ENCODE results near the gene GHITM.

Gene GHITM

GRCh38 chr10:84172467-84173356 lies 33.4 kb downstream of the GHITM start:
- no peak for TF ChIP-seq CTCF (conservative IDR thresholded peaks at IDR 0.05; ENCODE audit: low read depth, low read length)
- H3K4me3 ChIP-seq (ENCODE audit: low read depth, low read length) = no peak overlapping the region
- no peak for DNase-seq (ENCODE audit: low read depth)

GRCh38 chr10:84173501-84173929 lies 34.2 kb downstream of the GHITM start, which contains the start of gene GPR15LG:
TSS of gene GPR15LG (plus strand) at chr10:84173801. CDS start at chr10:84173852, 51 bp downstream.
- TF ChIP-seq CTCF (conservative IDR thresholded peaks at IDR 0.05; ENCODE audit: low read depth, low read length) = no peak
- no peak within 1 kb of the TSS for H3K4me3 ChIP-seq (ENCODE audit: low read depth, low read length)
- DNase-seq (ENCODE audit: low read depth) = no peak

- no peak overlapping the region for H3K4me3 ChIP-seq (ENCODE audit: low read depth, low read length)
- no peak for TF ChIP-seq CTCF (conservative IDR thresholded peaks at IDR 0.05; ENCODE audit: low read depth, low read length)
- no peak for DNase-seq (ENCODE audit: low read depth)
Measured at GRCh38 chr10:84175436-84175835, 36.1 kb downstream of the GHITM start.

GRCh38 chr10:84176351-84176750 lies 37.0 kb downstream of the GHITM start:
- TF ChIP-seq CTCF (conservative IDR thresholded peaks at IDR 0.05; ENCODE audit: low read depth, low read length) = no peak
- H3K4me3 ChIP-seq (ENCODE audit: low read depth, low read length) = no peak overlapping the region
- no peak for DNase-seq (ENCODE audit: low read depth)

GRCh38 chr10:84176836-84177474 lies 37.6 kb downstream of the GHITM start:
- DNase-seq (ENCODE audit: low read depth) = no peak
- no peak overlapping the region for H3K4me3 ChIP-seq (ENCODE audit: low read depth, low read length)
- TF ChIP-seq CTCF (conservative IDR thresholded peaks at IDR 0.05; ENCODE audit: low read depth, low read length) = no peak

GRCh38 chr10:84177541-84178141 lies 38.3 kb downstream of the GHITM start:
- no peak overlapping the region for H3K4me3 ChIP-seq (ENCODE audit: low read depth, low read length)
- TF ChIP-seq CTCF (conservative IDR thresholded peaks at IDR 0.05; ENCODE audit: low read depth, low read length) = no peak
- DNase-seq (ENCODE audit: low read depth) = no peak
